ENCODE measurements around the gene PTPRO.

The PTPRO gene

GRCh38 chr12:15344561-15344960, 22.3 kb downstream of the PTPRO start:
- no peak for DNase-seq (ENCODE audit: low read depth)
- no peak overlapping the region for H3K4me3 ChIP-seq (ENCODE audit: low read length)
- TF ChIP-seq, protein P1, sequence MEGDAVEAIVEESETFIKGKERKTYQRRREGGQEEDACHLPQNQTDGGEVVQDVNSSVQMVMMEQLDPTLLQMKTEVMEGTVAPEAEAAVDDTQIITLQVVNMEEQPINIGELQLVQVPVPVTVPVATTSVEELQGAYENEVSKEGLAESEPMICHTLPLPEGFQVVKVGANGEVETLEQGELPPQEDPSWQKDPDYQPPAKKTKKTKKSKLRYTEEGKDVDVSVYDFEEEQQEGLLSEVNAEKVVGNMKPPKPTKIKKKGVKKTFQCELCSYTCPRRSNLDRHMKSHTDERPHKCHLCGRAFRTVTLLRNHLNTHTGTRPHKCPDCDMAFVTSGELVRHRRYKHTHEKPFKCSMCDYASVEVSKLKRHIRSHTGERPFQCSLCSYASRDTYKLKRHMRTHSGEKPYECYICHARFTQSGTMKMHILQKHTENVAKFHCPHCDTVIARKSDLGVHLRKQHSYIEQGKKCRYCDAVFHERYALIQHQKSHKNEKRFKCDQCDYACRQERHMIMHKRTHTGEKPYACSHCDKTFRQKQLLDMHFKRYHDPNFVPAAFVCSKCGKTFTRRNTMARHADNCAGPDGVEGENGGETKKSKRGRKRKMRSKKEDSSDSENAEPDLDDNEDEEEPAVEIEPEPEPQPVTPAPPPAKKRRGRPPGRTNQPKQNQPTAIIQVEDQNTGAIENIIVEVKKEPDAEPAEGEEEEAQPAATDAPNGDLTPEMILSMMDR (conservative IDR thresholded peaks at IDR 0.05; ENCODE audit: low read depth, low read length): no peak

DNA sequence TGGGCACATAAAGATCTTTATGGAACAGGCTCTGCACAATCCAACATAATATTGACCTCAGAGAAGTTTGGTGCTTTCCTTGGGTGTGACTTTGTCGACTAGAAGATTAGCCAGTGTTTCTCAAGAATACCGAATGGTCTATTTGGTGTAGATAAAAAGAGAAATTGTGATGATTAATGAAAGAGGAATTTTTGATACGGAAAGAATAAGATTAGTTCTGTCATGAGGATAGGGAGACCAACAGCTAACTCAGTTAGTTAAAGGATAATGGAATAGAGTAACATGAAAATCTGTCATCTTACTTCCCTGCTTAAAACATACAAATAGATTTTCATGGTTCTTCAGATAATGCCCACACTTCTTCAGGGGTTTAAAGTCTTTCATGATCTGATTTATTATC, 24.2 kb downstream of the PTPRO start:
- H3K4me3 ChIP-seq (ENCODE audit: low read length): no peak overlapping the region
- DNase-seq (ENCODE audit: low read depth): no peak
- TF ChIP-seq, protein P1 (conservative IDR thresholded peaks at IDR 0.05; ENCODE audit: low read depth, low read length): no peak

GRCh38 chr12:15350643-15351042, 28.3 kb downstream of the PTPRO start:
- TF ChIP-seq, protein P1 (conservative IDR thresholded peaks at IDR 0.05; ENCODE audit: low read depth, low read length): no peak
- no peak overlapping the region for H3K4me3 ChIP-seq (ENCODE audit: low read length)
- DNase-seq (ENCODE audit: low read depth): no peak

GRCh38 chr12:15355766-15356165, 33.5 kb downstream of the PTPRO start:
- TF ChIP-seq, protein P1 (conservative IDR thresholded peaks at IDR 0.05; ENCODE audit: low read depth, low read length): no peak
- no peak for DNase-seq (ENCODE audit: low read depth)
- no peak overlapping the region for H3K4me3 ChIP-seq (ENCODE audit: low read length)

GRCh38 chr12:15356951-15357364, 34.6 kb downstream of the PTPRO start:
- H3K4me3 ChIP-seq (ENCODE audit: low read length): no peak overlapping the region
- TF ChIP-seq, protein P1 (conservative IDR thresholded peaks at IDR 0.05; ENCODE audit: low read depth, low read length): no peak
- DNase-seq (ENCODE audit: low read depth): no peak

DNA sequence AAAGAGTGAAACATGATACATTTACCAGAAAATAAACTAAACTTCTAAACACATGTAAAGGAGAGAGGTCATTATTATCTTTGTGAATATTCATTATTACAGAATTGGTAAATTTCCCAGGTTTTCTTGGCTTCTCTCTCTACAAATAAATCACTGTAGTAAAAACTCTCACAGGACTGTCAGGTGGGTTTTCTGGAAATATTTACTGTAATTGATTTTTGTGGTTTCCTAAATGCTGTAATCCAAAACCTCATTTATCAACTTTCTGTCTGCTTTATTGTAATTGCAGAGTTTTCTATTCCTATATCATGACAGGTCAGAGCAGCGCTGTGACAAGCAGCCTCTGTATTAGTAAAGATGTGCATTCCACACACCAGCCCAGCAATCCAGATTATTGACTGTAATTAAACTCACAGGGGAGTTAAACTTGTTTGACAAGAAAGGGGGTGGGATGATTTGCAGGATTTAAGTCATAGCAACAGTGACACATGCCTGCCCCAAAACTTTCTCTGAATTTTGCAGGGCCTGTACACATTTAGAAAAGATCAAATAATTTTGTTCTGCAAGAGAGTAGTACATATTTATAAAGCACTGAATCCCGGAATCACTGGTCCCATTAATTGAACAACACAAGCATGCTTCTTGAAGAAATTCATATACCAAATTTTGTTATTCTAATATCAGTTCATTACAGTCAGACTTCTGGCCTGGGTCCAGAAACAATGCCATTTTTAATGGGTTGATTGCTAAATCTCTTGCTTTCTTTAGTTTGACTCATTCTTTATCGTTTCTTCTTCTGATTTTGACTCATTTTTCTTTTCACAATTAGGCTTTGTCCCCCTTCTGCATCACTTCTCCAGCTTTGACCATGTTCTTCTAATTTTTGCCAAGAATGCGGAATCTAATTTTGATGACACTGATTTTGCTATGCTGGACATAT, 42.2 kb downstream of the PTPRO start:
- no peak for DNase-seq (ENCODE audit: low read depth)
- TF ChIP-seq, protein P1 (conservative IDR thresholded peaks at IDR 0.05; ENCODE audit: low read depth, low read length): no peak
- no peak overlapping the region for H3K4me3 ChIP-seq (ENCODE audit: low read length)

DNA sequence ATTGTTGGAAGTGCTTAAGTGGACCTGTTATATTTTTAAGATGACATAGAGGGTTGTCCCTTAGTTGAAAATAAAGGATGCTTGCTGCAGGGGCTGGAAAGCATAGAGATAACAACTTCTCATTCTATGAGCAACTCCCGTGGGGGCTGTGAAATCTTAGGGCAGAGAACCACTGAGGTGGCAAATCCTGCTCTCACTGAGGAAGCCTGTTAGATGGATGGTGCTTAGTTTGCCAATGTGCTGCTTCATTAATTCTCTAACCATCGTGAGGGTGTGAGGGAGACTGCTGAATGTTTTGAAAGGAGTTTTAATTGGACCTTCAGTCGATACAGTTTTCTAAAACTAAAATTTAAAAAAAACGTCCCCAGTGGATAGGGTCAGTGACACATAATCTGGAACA, 46.5 kb downstream of the PTPRO start:
- DNase-seq (ENCODE audit: low read depth): no peak
- TF ChIP-seq, protein P1 (conservative IDR thresholded peaks at IDR 0.05; ENCODE audit: low read depth, low read length): no peak
- no peak overlapping the region for H3K4me3 ChIP-seq (ENCODE audit: low read length)

Measured in retinal pigment epithelial cell (primary cell).